SJSA1 (cell line): Measurements from ENCODE around the gene GLB1L2. TPM values are rescaled to one million over a fixed set of nuclear protein-coding genes. Genes with fewer than 3 reads are reported as not detected.
"Not testable (repeated sequence)": the region's sequence is repeated elsewhere in the genome, so short reads cannot be mapped to it uniquely, and the experiment has no call there.

Experiments
- DNase-seq, 2 experiments: peaks; one replicate each; pipeline ENCODE4 v3.0.0-alpha.2; 2015 to 2020; ENCODE audit warnings: low spot score in 2 of 2, low read depth in 1 of 2
- H3K27ac ChIP-seq: fragments of 250-450 bp; sonication (Bioruptor Pico); 2 replicates; pipeline ENCODE4 v1.5.1; 2020; ENCODE audit warnings: mild to moderate bottlenecking, moderate library complexity
- H3K27me3 ChIP-seq: fragments of 250-450 bp; sonication (Bioruptor Pico); replicated peaks from 2 replicates; pipeline ENCODE4 v1.5.1; 2020; ENCODE audit warnings: mild to moderate bottlenecking, moderate library complexity
- H3K36me3 ChIP-seq: fragments of 250-450 bp; sonication (Bioruptor Pico); 2 replicates; pipeline ENCODE4 v1.5.1; 2020; ENCODE audit warnings: mild to moderate bottlenecking
- H3K4me1 ChIP-seq: fragments of 250-450 bp; sonication (Bioruptor Pico); replicated peaks from 2 replicates; pipeline ENCODE4 v1.6.1; 2021; ENCODE audit warnings: mild to moderate bottlenecking
- H3K4me3 ChIP-seq: fragments of 250-450 bp; sonication (Bioruptor Pico); 2 replicates; pipeline ENCODE4 v1.5.1; 2020; ENCODE audit warnings: mild to moderate bottlenecking
- H3K9me3 ChIP-seq: fragments of 250-450 bp; sonication (Bioruptor Pico); replicated peaks from 2 replicates; pipeline ENCODE4 v1.5.1; 2020; ENCODE audit warnings: mild to moderate bottlenecking
- total RNA-seq: library from RNA; depleted of rRNA; stranded (reverse); fragments of >200 nt; shearing (Covaris generic); gene quantifications from 2 replicates; pipeline ENCODE4 v1.2.3, GENCODE V29; 2014; rRNA removed

GLB1L2 gene, protein sequence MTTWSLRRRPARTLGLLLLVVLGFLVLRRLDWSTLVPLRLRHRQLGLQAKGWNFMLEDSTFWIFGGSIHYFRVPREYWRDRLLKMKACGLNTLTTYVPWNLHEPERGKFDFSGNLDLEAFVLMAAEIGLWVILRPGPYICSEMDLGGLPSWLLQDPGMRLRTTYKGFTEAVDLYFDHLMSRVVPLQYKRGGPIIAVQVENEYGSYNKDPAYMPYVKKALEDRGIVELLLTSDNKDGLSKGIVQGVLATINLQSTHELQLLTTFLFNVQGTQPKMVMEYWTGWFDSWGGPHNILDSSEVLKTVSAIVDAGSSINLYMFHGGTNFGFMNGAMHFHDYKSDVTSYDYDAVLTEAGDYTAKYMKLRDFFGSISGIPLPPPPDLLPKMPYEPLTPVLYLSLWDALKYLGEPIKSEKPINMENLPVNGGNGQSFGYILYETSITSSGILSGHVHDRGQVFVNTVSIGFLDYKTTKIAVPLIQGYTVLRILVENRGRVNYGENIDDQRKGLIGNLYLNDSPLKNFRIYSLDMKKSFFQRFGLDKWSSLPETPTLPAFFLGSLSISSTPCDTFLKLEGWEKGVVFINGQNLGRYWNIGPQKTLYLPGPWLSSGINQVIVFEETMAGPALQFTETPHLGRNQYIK
- total RNA-seq, result not detected in 2 replicates

DNA sequence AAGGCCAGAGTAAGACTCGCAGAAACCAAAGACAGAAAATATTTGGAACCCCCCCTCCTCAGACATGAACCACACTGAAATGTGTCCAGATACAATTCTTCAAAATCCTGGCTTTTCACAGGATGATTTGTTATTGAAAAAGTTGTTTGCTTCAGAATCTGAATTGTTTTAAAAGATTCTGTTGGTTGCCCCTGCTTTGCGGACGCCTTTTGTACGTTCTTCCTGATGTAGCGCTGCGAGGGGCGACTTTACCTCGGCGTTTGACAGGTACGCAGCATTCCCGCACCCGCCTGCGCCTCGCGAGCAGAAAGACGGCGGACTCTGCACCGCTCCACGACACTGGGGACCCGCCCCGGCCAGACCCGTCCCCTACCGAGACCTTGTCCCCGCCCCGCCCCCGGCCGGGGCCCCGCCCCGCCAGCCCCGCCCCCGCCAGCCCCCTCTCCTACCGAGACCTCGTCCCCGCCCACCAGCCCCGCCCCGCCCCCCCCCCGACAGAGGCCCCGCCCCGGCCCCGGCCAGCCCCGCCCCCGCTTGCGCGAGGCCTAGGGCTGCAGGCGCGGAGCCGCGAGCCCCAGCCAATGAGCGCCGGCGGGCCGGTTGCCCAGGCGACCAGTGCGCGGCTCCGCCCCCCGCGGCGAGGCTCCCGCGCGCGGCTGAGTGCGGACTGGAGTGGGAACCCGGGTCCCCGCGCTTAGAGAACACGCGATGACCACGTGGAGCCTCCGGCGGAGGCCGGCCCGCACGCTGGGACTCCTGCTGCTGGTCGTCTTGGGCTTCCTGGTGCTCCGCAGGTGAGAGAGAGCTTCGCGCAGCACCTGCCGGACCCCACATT, at the start of gene GLB1L2:
Gene GLB1L2 (plus strand): TSS at position 635 of the 835 bp plus-strand sequence. CDS start 74 bp downstream, at position 709.
- no peak for DNase-seq

DNA sequence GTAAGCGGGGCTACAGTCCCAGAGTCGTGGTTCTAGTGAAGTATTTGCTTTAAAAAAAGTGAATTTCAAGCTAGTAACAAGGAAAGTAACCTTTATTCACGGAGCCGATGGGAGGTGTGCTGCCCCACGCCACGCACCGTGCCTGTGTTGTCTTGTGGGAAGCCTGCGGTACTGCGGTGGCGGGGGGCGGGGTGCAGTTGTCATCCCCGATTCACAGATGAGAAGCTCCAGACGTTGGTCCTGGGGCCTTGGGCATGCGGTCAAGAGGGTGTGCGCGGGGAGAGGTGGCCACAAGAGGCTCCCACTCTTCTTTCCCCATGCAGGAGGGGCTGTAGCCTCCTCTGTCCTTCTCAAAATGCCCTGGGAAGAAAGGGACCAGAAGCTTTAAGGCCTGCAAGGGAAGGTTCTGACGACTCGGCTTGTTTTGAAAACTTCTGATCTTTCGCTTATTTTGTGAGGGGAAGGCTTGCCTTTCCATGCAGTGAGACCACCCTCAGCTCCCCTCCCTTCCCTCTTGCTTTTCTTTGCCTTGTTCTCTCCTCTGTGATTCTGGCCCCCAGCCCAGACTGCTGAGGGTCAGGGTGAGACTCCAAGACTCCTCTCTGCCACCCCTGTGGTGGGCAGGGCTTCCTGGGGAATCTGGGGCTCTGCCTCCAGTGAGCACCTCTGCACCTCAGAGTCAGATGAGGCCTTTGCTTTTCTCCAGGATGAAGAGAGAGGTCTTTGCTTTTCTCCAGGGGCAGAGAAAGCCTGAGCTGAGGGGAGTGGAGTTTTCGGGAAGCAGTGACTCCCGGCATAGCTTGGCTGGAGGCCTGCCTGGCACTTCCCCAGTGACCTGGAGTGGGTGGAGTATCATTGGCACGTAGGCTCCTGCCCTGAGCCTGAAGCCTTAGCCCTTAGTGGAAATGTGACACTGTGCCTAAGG, 49.4 kb upstream of the GLB1L2 start:
- no peak for DNase-seq
- H3K9me3 ChIP-seq, result no peaks in the 10 kb centered on the region
- no peaks in the 10 kb centered on the region for H3K36me3 ChIP-seq
- H3K27ac ChIP-seq, result no peak overlapping the region
- H3K4me3 ChIP-seq, result no peak overlapping the region
- H3K27me3 ChIP-seq, result peaks cover 8% of the 10 kb centered on the region; the same call in 1 of the 2 replicates
- H3K4me1 ChIP-seq, result no peaks in the 10 kb centered on the region

More for the DNA sequence above, at the start of gene GLB1L2:
- no peak within 1 kb of the TSS for H3K4me3 ChIP-seq
- no peaks in the 10 kb centered on the region for H3K36me3 ChIP-seq
- peaks cover 9% of the 10 kb centered on the region; the same call in 1 of the 2 replicates for H3K27me3 ChIP-seq
- no peaks in the 10 kb centered on the region for H3K9me3 ChIP-seq
- H3K27ac ChIP-seq, result no peak within 1 kb of the TSS
- no peaks in the 10 kb centered on the region for H3K4me1 ChIP-seq

DNA sequence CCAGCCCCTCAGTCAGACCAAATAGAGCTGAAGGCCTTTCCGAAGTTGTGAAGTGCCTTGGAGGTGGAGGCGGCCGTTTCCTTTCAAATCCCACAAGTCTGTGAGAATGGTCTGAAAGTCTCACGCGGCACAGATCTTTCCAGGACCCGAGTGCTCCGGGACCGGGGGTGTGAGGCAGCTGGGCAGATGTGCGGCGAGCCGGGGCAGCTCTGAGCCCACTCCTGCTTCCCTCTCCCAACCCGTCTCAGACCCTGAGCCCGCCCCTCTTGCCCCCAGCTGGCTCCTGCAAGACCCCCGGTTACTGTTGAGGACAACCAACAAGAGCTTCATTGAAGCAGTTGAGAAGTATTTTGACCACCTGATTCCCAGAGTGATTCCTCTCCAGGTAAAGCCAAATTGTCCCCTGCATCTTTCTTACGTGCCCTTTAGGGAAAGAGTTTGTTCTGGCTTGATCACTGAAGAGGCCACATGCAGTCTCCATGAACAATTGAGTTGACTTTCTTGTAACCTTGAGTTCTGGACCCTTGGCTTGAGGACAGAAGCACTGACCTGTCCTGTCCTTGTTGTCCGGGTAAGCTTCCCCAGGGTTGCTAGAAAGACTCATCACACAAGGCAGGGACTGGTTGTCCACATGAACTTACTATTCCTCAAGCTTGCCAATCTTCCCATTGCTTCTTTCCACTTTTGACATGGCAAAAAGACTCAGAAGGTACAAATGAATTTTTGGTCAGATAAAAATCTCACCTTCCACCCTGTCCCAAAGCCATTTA, 48.1 kb upstream of the GLB1L2 start:
- no peaks in the 10 kb centered on the region for H3K36me3 ChIP-seq
- H3K4me3 ChIP-seq, result no peak overlapping the region
- no peak overlapping the region for H3K27ac ChIP-seq
- peaks cover 6% of the 10 kb centered on the region; the same call in 1 of the 2 replicates for H3K27me3 ChIP-seq
- no peaks in the 10 kb centered on the region for H3K4me1 ChIP-seq
- H3K9me3 ChIP-seq, result no peaks in the 10 kb centered on the region
- DNase-seq, result no peak

DNA sequence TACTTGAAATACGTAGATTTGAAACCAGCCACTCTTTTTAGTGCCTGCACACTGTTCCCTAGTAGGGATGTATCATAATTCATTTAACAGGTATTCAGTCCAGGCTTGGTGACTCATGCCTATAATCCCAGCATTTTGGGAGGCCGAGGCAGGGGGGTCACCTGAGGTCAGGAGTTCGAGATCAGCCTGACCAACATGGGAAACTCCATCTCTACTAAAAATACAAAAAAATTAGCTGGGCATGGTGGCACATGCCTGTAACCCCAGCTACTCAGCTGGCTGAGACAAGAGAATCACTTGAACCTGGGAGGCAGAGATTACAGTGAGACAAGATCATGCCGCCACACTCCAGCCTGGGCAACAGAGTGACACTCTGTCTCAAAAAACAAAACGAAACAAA, 47.4 kb upstream of the GLB1L2 start:
- H3K27ac ChIP-seq, H3K9me3 ChIP-seq, DNase-seq, H3K27me3 ChIP-seq, H3K4me3 ChIP-seq, H3K4me1 ChIP-seq, H3K36me3 ChIP-seq: not testable (repeated sequence)

GRCh38 chr11:134287561-134287960, 44.2 kb upstream of the GLB1L2 start:
- no peaks in the 10 kb centered on the region for H3K36me3 ChIP-seq
- no peak overlapping the region for H3K4me3 ChIP-seq
- H3K27me3 ChIP-seq, result no peaks in the 10 kb centered on the region
- no peak overlapping the region for H3K27ac ChIP-seq
- H3K9me3 ChIP-seq, result no peaks in the 10 kb centered on the region
- H3K4me1 ChIP-seq, result no peaks in the 10 kb centered on the region
- DNase-seq, result no peak

DNA sequence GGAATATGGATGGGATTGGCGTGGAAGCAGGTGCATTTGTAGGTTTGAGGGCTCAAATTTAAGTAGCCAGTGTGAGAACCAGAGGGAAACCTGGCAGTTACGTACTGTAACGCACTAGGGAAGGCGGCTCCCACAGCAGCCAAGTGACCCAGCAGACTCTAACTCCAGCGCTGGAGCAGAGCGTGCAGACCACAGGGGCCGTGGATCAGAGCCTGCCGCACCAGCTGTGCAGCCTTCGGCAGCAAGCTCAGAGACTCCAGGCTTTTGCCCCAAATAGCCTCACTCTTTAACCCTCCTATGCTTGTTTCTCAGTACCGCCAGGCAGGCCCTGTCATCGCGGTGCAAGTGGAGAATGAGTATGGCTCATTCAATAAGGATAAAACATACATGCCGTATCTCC, 43.3 kb upstream of the GLB1L2 start:
- no peak for DNase-seq
- no peaks in the 10 kb centered on the region for H3K9me3 ChIP-seq
- H3K36me3 ChIP-seq, result no peaks in the 10 kb centered on the region

GRCh38 chr11:134289167-134289566, 42.6 kb upstream of the GLB1L2 start:
- Histone ChIP-seq H3K27me3 (no peaks in the 10 kb centered on the region), H3K36me3 (no peaks in the 10 kb centered on the region), H3K27ac (no peak overlapping the region), H3K9me3 (no peaks in the 10 kb centered on the region), H3K4me1 (no peaks in the 10 kb centered on the region), H3K4me3 (no peak overlapping the region)
- no peak for DNase-seq

More for the DNA sequence above, 43.3 kb upstream of the GLB1L2 start:
- no peaks in the 10 kb centered on the region for H3K27me3 ChIP-seq
- no peaks in the 10 kb centered on the region for H3K4me1 ChIP-seq
- H3K4me3 ChIP-seq, result no peak overlapping the region
- H3K27ac ChIP-seq, result no peak overlapping the region

DNA sequence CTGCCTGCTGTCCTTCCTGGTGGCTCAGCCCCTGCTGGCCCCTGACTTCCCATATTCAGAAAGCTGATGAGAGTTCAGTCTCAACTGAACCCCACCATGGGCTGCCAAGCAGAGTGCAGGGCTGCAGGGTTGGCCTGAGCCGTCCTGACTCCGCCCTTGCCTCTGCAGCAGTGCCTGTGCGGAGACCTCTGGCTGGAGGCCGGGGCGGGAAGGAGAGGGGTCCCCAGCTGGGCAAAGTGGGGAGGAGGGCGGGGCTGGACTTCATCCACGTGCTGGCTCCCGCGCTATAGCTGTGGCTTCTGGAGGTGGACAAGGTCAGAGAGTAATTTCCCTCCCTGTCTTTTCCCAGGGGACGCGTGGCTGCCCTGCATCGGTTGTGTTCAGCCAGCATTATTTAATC, 42.0 kb upstream of the GLB1L2 start:
- Histone ChIP-seq H3K4me1 (no peaks in the 10 kb centered on the region), H3K9me3 (no peaks in the 10 kb centered on the region), H3K36me3 (no peaks in the 10 kb centered on the region), H3K4me3 (no peak overlapping the region), H3K27ac (no peak overlapping the region), H3K27me3 (no peaks in the 10 kb centered on the region)
- DNase-seq, result no peak

DNA sequence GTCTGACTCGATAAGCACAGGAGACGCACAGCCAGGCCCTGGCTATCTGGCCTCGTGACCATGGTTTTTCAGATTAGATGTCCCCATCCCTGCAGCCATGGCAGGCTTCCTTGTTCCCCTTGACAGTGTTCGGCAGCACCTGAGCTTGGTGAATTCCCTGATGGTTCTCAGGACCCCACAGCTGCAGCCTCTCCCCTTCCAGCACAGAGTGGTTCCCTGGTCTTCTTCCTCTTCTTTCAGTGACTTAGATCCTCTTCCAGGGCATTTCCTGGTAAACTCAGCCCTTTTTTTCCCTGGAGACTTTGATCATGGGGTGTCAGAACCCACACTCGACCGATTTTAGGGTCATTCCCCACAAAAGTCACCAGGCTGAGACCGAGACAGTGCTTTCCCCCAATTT, 41.1 kb upstream of the GLB1L2 start:
- no peaks in the 10 kb centered on the region for H3K27me3 ChIP-seq
- H3K4me3 ChIP-seq, result no peak overlapping the region
- no peak overlapping the region for H3K27ac ChIP-seq
- H3K36me3 ChIP-seq, result no peaks in the 10 kb centered on the region
- DNase-seq, result no peak
- H3K9me3 ChIP-seq, result no peaks in the 10 kb centered on the region
- H3K4me1 ChIP-seq, result no peaks in the 10 kb centered on the region

GRCh38 chr11:134291196-134291595, 40.6 kb upstream of the GLB1L2 start:
- no peaks in the 10 kb centered on the region for H3K36me3 ChIP-seq
- no peak for DNase-seq
- H3K4me1 ChIP-seq, result no peaks in the 10 kb centered on the region
- H3K9me3 ChIP-seq, result no peaks in the 10 kb centered on the region
- H3K4me3 ChIP-seq, result no peak overlapping the region
- no peaks in the 10 kb centered on the region for H3K27me3 ChIP-seq
- H3K27ac ChIP-seq, result no peak overlapping the region

- no peak for DNase-seq
- Histone ChIP-seq H3K36me3 (no peaks in the 10 kb centered on the region), H3K9me3 (no peaks in the 10 kb centered on the region), H3K27ac (no peak overlapping the region), H3K4me1 (no peaks in the 10 kb centered on the region), H3K27me3 (no peaks in the 10 kb centered on the region), H3K4me3 (no peak overlapping the region)
Observed at GRCh38 chr11:134292661-134293060, 39.1 kb upstream of the GLB1L2 start.
